Measurements from ENCODE around the gene HS2ST1.

DNA sequence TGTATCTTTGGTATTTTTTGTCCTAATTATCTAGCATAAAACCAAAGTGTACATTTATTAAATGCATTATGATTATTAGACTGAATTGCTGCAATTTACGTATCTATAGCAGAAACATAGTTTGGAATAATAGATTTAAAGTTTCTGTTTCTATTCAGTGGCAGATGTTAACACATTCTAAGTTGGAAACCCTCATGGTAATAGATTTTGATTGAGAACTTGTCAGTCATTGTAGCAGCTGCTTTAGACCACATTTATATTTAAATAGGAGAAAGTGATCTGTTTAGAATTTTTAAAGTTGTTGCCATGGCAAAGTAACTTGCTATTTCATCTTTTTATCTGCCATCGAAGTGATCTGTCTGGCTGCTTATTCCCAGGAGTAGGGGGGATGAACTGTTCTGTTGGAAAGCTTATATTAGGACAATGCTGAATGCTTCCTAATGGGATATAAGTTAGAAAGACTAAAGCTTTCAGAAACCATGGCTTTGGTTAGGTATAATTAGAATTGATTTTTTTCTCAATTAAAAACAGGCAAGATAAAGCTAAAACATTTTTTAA is 61.6 kb downstream of the HS2ST1 start:
- TF ChIP-seq EZH2 (IDR thresholded peaks at IDR 0.05; ENCODE audit: borderline replicate concordance, low read depth, low read length, severe bottlenecking) (no peak), POLR2AphosphoS5 (IDR thresholded peaks at IDR 0.05; ENCODE audit: insufficient read depth, low read depth, low read length) (no peak)
- TF ChIP-seq, protein P1, sequence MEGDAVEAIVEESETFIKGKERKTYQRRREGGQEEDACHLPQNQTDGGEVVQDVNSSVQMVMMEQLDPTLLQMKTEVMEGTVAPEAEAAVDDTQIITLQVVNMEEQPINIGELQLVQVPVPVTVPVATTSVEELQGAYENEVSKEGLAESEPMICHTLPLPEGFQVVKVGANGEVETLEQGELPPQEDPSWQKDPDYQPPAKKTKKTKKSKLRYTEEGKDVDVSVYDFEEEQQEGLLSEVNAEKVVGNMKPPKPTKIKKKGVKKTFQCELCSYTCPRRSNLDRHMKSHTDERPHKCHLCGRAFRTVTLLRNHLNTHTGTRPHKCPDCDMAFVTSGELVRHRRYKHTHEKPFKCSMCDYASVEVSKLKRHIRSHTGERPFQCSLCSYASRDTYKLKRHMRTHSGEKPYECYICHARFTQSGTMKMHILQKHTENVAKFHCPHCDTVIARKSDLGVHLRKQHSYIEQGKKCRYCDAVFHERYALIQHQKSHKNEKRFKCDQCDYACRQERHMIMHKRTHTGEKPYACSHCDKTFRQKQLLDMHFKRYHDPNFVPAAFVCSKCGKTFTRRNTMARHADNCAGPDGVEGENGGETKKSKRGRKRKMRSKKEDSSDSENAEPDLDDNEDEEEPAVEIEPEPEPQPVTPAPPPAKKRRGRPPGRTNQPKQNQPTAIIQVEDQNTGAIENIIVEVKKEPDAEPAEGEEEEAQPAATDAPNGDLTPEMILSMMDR (IDR thresholded peaks at IDR 0.05; ENCODE audit: extremely low read depth in 1 of 2, insufficient read depth in 1 of 2, low read depth in 1 of 2, low read length in 2 of 2) = no peak
